IMR-90 (cell line): ENCODE measurements around the gene STK40. TPM values are rescaled to one million over a fixed set of nuclear protein-coding genes. Genes with fewer than 3 reads are reported as not detected.
A peak's percentile ranks its signal among the peaks of the same experiment; 100 is the strongest.

ENCODE experiments used
- ATAC-seq: fragments of 200-7000 bp; cut with Tn5 transposase; 2 replicates; pipeline ENCODE4 v1.9.1; 2020; ENCODE audit warnings: low read depth, mild to moderate bottlenecking, moderate library complexity
- BruUV-seq: library from RNA; stranded (reverse); fragments of 400-500 nt; replicated peaks from 2 replicates; lab custom pipeline; 2021; lab: Mats Ljungman, UMichigan
- CTCF ChIA-PET: fragments of 300-600 bp; formaldehyde crosslinking; extraction: SDS; loops from one replicate; lab custom pipeline; 2021; ENCODE audit warnings: antibody characterized with exemption; lab: Yijun Ruan, JAX
- POLR2A ChIA-PET: fragments of 300-600 bp; sonication (Branson Sonifier 250); formaldehyde crosslinking; loops from one replicate; lab custom pipeline; 2022; ENCODE audit warnings: antibody characterized with exemption; ENCODE audit not compliant: unreplicated experiment; lab: Charles Lee
- DNase-seq: peaks from one replicate; pipeline ENCODE4 v3.0.0; 2013
- H2AFZ ChIP-seq: replicated peaks from 2 replicates; pipeline ENCODE3; 2013; ENCODE audit warnings: low read length, mild to moderate bottlenecking; ENCODE audit not compliant: poor library complexity
- H2AK5ac ChIP-seq: 2 replicates; pipeline ENCODE4 v1.6.1; 2013; ENCODE audit warnings: low read depth, low read length, inconsistent platforms
- H2AK9ac ChIP-seq: replicated peaks from 2 replicates; pipeline ENCODE3; 2013; ENCODE audit warnings: mild to moderate bottlenecking, low read depth, low read length, moderate library complexity; ENCODE audit not compliant: poor library complexity
- H2BK120ac ChIP-seq: 2 replicates; pipeline ENCODE4 v1.6.1; 2013; ENCODE audit warnings: low read depth, low read length, inconsistent platforms
- H2BK15ac ChIP-seq: 3 replicates; pipeline ENCODE4 v1.6.1; 2013; ENCODE audit warnings: low read depth, low read length, inconsistent platforms
- H2BK20ac ChIP-seq: 2 replicates; pipeline ENCODE4 v1.6.1; 2013; ENCODE audit warnings: low read depth, mild to moderate bottlenecking, inconsistent platforms, low read length, moderate library complexity
- H2BK5ac ChIP-seq: 2 replicates; pipeline ENCODE4 v1.6.1; 2013; ENCODE audit warnings: mild to moderate bottlenecking, low read depth, low read length, inconsistent platforms; ENCODE audit not compliant: poor library complexity, severe bottlenecking
- H3K14ac ChIP-seq: replicated peaks from 2 replicates; pipeline ENCODE4 v1.6.1; 2013; ENCODE audit warnings: low read depth, low read length, inconsistent platforms
- H3K18ac ChIP-seq: 2 replicates; pipeline ENCODE4 v1.6.1; 2013; ENCODE audit warnings: low read depth, low read length, control low read depth
- H3K23ac ChIP-seq: 2 replicates; pipeline ENCODE4 v1.6.1; 2013; ENCODE audit warnings: low read depth, low read length, inconsistent platforms
- H3K27ac ChIP-seq: 2 replicates; pipeline ENCODE4 v1.5.1; 2013; ENCODE audit warnings: mild to moderate bottlenecking, control low read depth, low read length; ENCODE audit not compliant: insufficient read depth
- H3K27me3 ChIP-seq: 2 replicates; pipeline ENCODE4 v1.6.1; 2013; ENCODE audit warnings: low read length; ENCODE audit not compliant: control insufficient read depth, insufficient read depth
- H3K36me3 ChIP-seq: 2 replicates; pipeline ENCODE4 v1.6.1; 2013; ENCODE audit warnings: low read length, mixed read lengths; ENCODE audit not compliant: control insufficient read depth, insufficient read depth
- H3K4ac ChIP-seq: 2 replicates; pipeline ENCODE4 v1.6.1; 2013; ENCODE audit warnings: low read depth, low read length, inconsistent platforms
- H3K4me1 ChIP-seq: 2 replicates; pipeline ENCODE4 v1.6.1; 2013; ENCODE audit warnings: low read length, mixed read lengths; ENCODE audit not compliant: control insufficient read depth, insufficient read depth
- H3K4me2 ChIP-seq: 2 replicates; pipeline ENCODE4 v1.6.1; 2013; ENCODE audit warnings: low read depth, mild to moderate bottlenecking, control low read depth, low read length, moderate library complexity
- H3K4me3 ChIP-seq: 2 replicates; pipeline ENCODE4 v1.5.1; 2013; ENCODE audit warnings: low read depth, mild to moderate bottlenecking, control low read depth, low read length, moderate library complexity; ENCODE audit not compliant: insufficient read depth
- H3K56ac ChIP-seq: 2 replicates; pipeline ENCODE4 v1.6.1; 2013; ENCODE audit warnings: low read length, inconsistent platforms; ENCODE audit not compliant: insufficient read depth; ENCODE audit errors: extremely low read depth
- H3K79me1 ChIP-seq, 2 experiments: 2 replicates each; pipeline ENCODE4 v1.6.1; 2013; ENCODE audit warnings: low read length in 2 of 2, inconsistent platforms in 1 of 2, low read depth in 1 of 2
- H3K9ac ChIP-seq: 2 replicates; pipeline ENCODE4 v1.6.1; 2013; ENCODE audit warnings: low read depth, low read length, control low read depth
- H3K9me1 ChIP-seq: 2 replicates; pipeline ENCODE4 v1.6.1; 2013; ENCODE audit warnings: low read length, inconsistent platforms; ENCODE audit not compliant: insufficient read depth
- H3K9me3 ChIP-seq: 2 replicates; pipeline ENCODE4 v1.6.1; 2013; ENCODE audit warnings: low read length; ENCODE audit not compliant: control insufficient read depth, insufficient read depth
- H4K20me1 ChIP-seq: 2 replicates; pipeline ENCODE4 v1.6.1; 2013; ENCODE audit warnings: low read length, inconsistent platforms; ENCODE audit not compliant: insufficient read depth
- H4K5ac ChIP-seq: 2 replicates; pipeline ENCODE4 v1.6.1; 2013; ENCODE audit warnings: mild to moderate bottlenecking, low read depth, low read length, control low read depth
- H4K8ac ChIP-seq, 2 experiments: 2 replicates each; pipeline ENCODE4 v1.6.1; 2013; ENCODE audit warnings: low read depth in 2 of 2, low read length in 2 of 2, control low read depth in 1 of 2, inconsistent platforms in 1 of 2
- H4K91ac ChIP-seq: 2 replicates; pipeline ENCODE4 v1.6.1; 2013; ENCODE audit warnings: low read depth, low read length, inconsistent platforms; ENCODE audit not compliant: insufficient read depth
- BHLHE40 ChIP-seq: fragments of 150-350 bp; IDR thresholded peaks from 2 replicates; pipeline ENCODE4 v1.6.1; 2016; ENCODE audit warnings: mild to moderate bottlenecking, low read depth, low read length
- ELK1 ChIP-seq: fragments of 150-350 bp; IDR thresholded peaks from 2 replicates; pipeline ENCODE4 v1.6.1; 2016; ENCODE audit warnings: low read depth, mild to moderate bottlenecking, low read length, moderate library complexity, borderline replicate concordance
- MAZ ChIP-seq: IDR thresholded peaks from 2 replicates; pipeline ENCODE4 v1.6.1; 2012; ENCODE audit warnings: low read depth, mild to moderate bottlenecking, low read length, improper control_type of control experiment, moderate library complexity, borderline replicate concordance
- NFE2L2 ChIP-seq: fragments of 150-350 bp; IDR thresholded peaks from 2 replicates; pipeline ENCODE4 v1.6.1; 2016; ENCODE audit warnings: low read depth, mild to moderate bottlenecking, low read length
- RAD21 ChIP-seq: IDR thresholded peaks from 2 replicates; pipeline ENCODE4 v1.6.1; 2012; ENCODE audit warnings: low read length, improper control_type of control experiment
- RCOR1 ChIP-seq: IDR thresholded peaks from 2 replicates; pipeline ENCODE4 v1.6.1; 2012; ENCODE audit warnings: mild to moderate bottlenecking, low read length, improper control_type of control experiment; ENCODE audit not compliant: insufficient replicate concordance
- WGBS, 2 experiments: methylation state at CpG; one replicate each; pipeline versions ENCODE4 v1.1.5 to v1.1.7; 2013; ENCODE audit warnings: missing lambda C conversion rate in 2 of 2; ENCODE audit not compliant: insufficient read length in 1 of 2; ENCODE audit errors: extremely low coverage in 2 of 2; 5-methylcytosine and 5-hydroxymethylcytosine counted together
- dilution Hi-C: fragments of 300-500 bp; cut with HindIII; formaldehyde crosslinking; loops from one replicate; pipeline ENCODE4 v1.14.3; 2018; ENCODE audit warnings: low sequenced_read_pairs; ENCODE audit not compliant: unreplicated experiment
- in situ Hi-C: fragments of 300-500 bp; cut with MboI; formaldehyde crosslinking; loops from 3 replicates; pipeline ENCODE4 v1.14.3; 2019; ENCODE audit warnings: low sequenced_read_pairs, inconsistent platforms, mixed read lengths
- intact Hi-C: fragments of 100-400 bp; cut with micrococcal nuclease; formaldehyde crosslinking; loops from 2 replicates; pipeline ENCODE4 v1.10.0; 2022
- polyA plus RNA-seq, 3 experiments: library from polyadenylated mRNA; depleted of rRNA; stranded (reverse); fragments of >200 nt; gene quantifications; 2 replicates each; pipeline ENCODE4 v1.2.3, GENCODE V29; 2012; ENCODE audit warnings: low replicate concordance in 1 of 3
- total RNA-seq: library from RNA; depleted of rRNA; stranded (reverse); fragments of >200 nt; gene quantifications from 2 replicates; pipeline ENCODE4 v1.2.3, GENCODE V29; 2012

STK40 gene
- total and polyA plus RNA-seq, 2 of the 4 experiments (the other 2 are of a cell fraction), result 16.0 to 29.9 TPM

- TF ChIP-seq RAD21 (0 out of 2 replicates have a peak, but pooled peaks have one; percentile 7), RCOR1 (peak; percentile 36), BHLHE40 (peak; percentile 85)
Measured at GRCh38 chr1:36397378-36398230, 11.9 kb upstream of the STK40 start, which contains the start of gene LSM10 (continued).

DNA sequence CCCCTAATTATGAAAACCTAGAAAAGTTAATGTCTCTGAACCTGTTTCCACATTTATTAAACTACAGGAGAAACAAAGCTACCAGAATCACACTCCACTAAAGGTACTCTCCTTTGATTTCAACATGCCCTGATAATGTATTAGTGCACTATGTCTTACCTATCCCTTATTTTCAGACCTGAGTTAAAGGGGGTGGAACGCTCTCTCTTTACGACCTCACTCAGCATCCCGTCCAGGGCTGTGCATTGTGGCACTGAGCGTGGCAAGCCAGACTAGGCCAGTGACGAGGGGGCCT is 11.3 kb upstream of the STK40 start:
- 3% methylated on average over 4 of the region's 5 CpGs; no CpG with 5 or more reads in 1 of the 2 experiments for WGBS, 2 experiments

More for the DNA sequence above, 11.3 kb upstream of the STK40 start:
- ChIA-PET CTCF (interaction anchor here (1.0 to 1.1 kb wide), 2 partner anchors 11 to 28 kb away, joined by 3 to 4 read pairs; no protein-coding TSS in a partner anchor), POLR2A (no interaction called here)
- Histone ChIP-seq H3K27ac (peak overlapping the region; percentile 81), H3K4ac (peak overlapping the region; percentile 74), H2AK5ac (peak overlapping the region; percentile 93), H2BK20ac (no peak overlapping the region), H3K23ac (peak overlapping the region; percentile 83), H3K9me1 (peaks cover 9% of the 10 kb centered on the region), H4K20me1 (no peaks in the 10 kb centered on the region), H3K4me2 (peak overlapping the region; percentile 82), H3K36me3 (peaks cover 14% of the 10 kb centered on the region), H3K18ac (no peak overlapping the region; the same call in 1 of the 2 replicates), H3K4me1 (no peaks in the 10 kb centered on the region), H3K4me3 (peak overlapping the region; percentile 85), H3K9me3 (no peaks in the 10 kb centered on the region), H2AK9ac (peak overlapping the region; percentile 10), H3K79me1 (peaks cover 16 to 41% of the 10 kb centered on the region in 2 experiments), H3K56ac (peak overlapping the region; percentile 76), H2BK5ac (peak overlapping the region; percentile 58), H3K14ac (peak overlapping the region; percentile 82), H4K8ac (peak overlapping the region; percentile 46 to 82; a peak in 3 of 4 replicates), H3K9ac (peak overlapping the region; percentile 90), H4K91ac (peak overlapping the region; percentile 46; the same call in 1 of the 2 replicates), H3K27me3 (no peaks in the 10 kb centered on the region), H2AFZ (peak overlapping the region; percentile 94), H2BK15ac (no peak overlapping the region), H4K5ac (peak overlapping the region; percentile 24; the same call in 1 of the 2 replicates), H2BK120ac (no peak overlapping the region)
- DNase-seq, result no peak
- in situ Hi-C loops, result no loop called here
- dilution Hi-C loops, result no loop called here
- intact Hi-C loops, result loop anchor here (1.0 kb wide), 1 partner anchor 10 kb away; no protein-coding TSS in a partner anchor
- BruUV-seq, result no TSS peak
- no peak for TF ChIP-seq NFE2L2
- no peak for TF ChIP-seq ELK1
- TF ChIP-seq MAZ, result 0 out of 2 replicates have a peak, but pooled peaks have one; percentile 13
- no peak; the same call in 1 of the 2 replicates for ATAC-seq
